Right lobe of liver (tissue), 4 donors: ENCODE measurements around the gene NLRP5.
"Not testable (repeated sequence)": the region's sequence is repeated elsewhere in the genome, so short reads cannot be mapped to it uniquely, and the experiment has no call there.

Source experiments
- CTCF ChIP-seq, 4 donors: fragments of 200-600 bp in 3 of 4; fragments of 450-650 bp in 1 of 4; IDR thresholded peaks; one replicate each; pipeline versions ENCODE4 v1.5.1 to v1.8.0; 2016 to 2022; ENCODE audit warnings: antibody characterized with exemption in 4 of 4, mild to moderate bottlenecking in 2 of 4
- POLR2A ChIP-seq: fragments of 450-650 bp; IDR thresholded peaks from one replicate; pipeline ENCODE4 v1.6.1; 2017; ENCODE audit warnings: antibody characterized with exemption, mild to moderate bottlenecking
- donor health status: DM: no; HTN: no; CAD: no.
- donor health status: DM: no; HTN: no; CAD: no.
- donor health status: DM: no; HTN: yes; CAD: no.

GRCh38 chr19:56105831-56106396, 119.3 kb downstream of the NLRP5 start:
- not testable (repeated sequence) for TF ChIP-seq CTCF (IDR thresholded peaks at IDR 0.05); POLR2A
